ENCODE results near the gene SMC5. TPM values are rescaled to one million over a fixed set of nuclear protein-coding genes. Genes with fewer than 3 reads are reported as not detected.
A peak's percentile ranks its signal among the peaks of the same experiment; 100 is the strongest.
"Not testable (repeated sequence)": the region's sequence is repeated elsewhere in the genome, so short reads cannot be mapped to it uniquely, and the experiment has no call there.

SMC5 gene
- total RNA-seq, 4 donors from 2014 or later, result 20.2 to 86.1 (median 24.0) TPM

DNA sequence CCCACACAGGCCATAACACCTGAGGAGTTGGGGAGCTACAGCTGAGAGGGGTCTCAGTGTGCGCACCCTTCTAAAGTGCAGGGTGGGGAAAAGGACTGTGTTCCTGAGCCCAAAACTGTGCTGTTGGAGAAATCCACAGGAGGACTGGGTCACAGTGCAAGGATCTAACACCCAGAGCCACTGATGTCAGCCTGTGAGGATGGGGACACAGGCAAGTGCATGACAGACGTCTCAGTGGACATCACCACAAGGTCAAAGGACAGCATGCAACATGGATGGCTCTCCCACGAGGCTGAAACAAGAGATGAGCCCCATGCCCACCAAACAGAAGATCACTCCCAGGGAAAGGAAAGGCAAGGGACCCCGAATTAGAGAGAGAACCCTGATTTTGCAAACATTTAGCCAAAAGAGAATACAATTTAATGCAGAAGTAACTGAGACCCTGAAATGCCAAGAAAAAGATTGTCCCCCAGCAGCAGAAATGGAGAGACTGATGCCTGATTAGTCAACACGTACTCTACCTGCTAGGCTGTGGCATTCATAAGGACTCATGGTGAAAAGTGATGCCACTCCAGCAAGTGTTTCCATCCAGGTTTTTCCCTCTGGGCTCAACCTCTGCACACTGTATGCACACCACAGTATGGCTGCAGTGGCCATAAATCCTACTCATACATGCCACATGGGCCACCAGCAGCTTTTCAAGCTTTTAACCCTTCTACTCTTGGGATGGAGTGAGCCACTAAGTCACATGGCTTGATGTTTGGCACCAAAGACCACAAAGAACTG, 141.5 kb downstream of the SMC5 start:
- TF ChIP-seq POLR2AphosphoS5 (IDR thresholded peaks at IDR 0.05) (no peak), POLR2A (IDR thresholded peaks at IDR 0.05) (no peak), EP300 (IDR thresholded peaks at IDR 0.05; ENCODE audit: low read depth) (no peak)
- TF ChIP-seq, protein P1, sequence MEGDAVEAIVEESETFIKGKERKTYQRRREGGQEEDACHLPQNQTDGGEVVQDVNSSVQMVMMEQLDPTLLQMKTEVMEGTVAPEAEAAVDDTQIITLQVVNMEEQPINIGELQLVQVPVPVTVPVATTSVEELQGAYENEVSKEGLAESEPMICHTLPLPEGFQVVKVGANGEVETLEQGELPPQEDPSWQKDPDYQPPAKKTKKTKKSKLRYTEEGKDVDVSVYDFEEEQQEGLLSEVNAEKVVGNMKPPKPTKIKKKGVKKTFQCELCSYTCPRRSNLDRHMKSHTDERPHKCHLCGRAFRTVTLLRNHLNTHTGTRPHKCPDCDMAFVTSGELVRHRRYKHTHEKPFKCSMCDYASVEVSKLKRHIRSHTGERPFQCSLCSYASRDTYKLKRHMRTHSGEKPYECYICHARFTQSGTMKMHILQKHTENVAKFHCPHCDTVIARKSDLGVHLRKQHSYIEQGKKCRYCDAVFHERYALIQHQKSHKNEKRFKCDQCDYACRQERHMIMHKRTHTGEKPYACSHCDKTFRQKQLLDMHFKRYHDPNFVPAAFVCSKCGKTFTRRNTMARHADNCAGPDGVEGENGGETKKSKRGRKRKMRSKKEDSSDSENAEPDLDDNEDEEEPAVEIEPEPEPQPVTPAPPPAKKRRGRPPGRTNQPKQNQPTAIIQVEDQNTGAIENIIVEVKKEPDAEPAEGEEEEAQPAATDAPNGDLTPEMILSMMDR (IDR thresholded peaks at IDR 0.05), result no peak
- Histone ChIP-seq H3K4me3 (no peak overlapping the region), H3K9me3 (no peaks in the 10 kb centered on the region), H3K27ac (peak overlapping the region in 3 of 4 donors; percentile 13 to 70 (median 70)), H3K27me3 (no peaks in the 10 kb centered on the region), H3K36me3 (no peaks in the 10 kb centered on the region), H3K4me1 (peaks cover 48 to 97% (median 65%) of the 10 kb centered on the region in 4 donors)
- intact Hi-C loops (cut with DNase I; ENCODE audit: low total_unique reads) (no loop called here), in situ Hi-C loops (cut with MboI; ENCODE audit: low pct_ligation_motif_present in 1 of 4, low pct_unique_long_range_greater_than_20kb in 1 of 4, low sequenced_read_pairs in 3 of 4) (loop anchor here in 3 of 4 donors (10.0 kb wide), 3 partner anchors 55 to 195 kb away; no protein-coding TSS in a partner anchor)
- DNase-seq, result no peak
- 86 to 100% methylated on average over 2 to 5 of the region's 5 CpGs for WGBS, 2 donors (ENCODE audit: low coverage in 1 of 2)

DNA sequence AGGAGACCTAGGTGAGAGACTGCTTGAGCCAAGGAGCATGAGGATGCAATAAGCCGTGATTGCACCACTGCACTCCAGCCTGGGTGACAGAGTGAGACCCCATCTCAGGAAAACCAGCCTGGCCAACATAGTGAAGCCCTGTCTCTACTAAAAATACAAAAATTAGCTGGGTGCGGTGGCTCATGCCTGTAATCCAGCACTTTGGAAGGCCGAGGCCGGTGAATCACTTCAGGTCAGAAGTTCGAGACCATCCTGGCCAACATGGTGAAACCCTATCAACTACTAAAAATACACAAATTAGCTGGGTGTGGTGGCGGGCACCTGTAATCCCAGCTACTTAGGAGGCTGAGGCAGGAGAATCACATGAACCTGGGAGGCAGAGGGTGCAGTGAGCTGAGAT, 142.5 kb downstream of the SMC5 start:
- DNase-seq; H3K27me3 ChIP-seq; intact Hi-C loops (cut with DNase I; ENCODE audit: low total_unique reads); H3K9me3 ChIP-seq; H3K4me3 ChIP-seq; H3K36me3 ChIP-seq: not testable (repeated sequence)
- in situ Hi-C loops (cut with MboI; ENCODE audit: low pct_ligation_motif_present in 1 of 4, low pct_unique_long_range_greater_than_20kb in 1 of 4, low sequenced_read_pairs in 3 of 4), result loop anchor here in 3 of 4 donors (10.0 kb wide), 3 partner anchors 56 to 194 kb away; no protein-coding TSS in a partner anchor
- peak overlapping the region in 1 of 4 donors; percentile 82 for H3K27ac ChIP-seq
- peaks cover 57 to 98% (median 74%) of the 10 kb centered on the region in 4 donors for H3K4me1 ChIP-seq
- 99 to 100% methylated on average over 1 to 6 of the region's 6 CpGs for WGBS, 2 donors (ENCODE audit: low coverage in 1 of 2)

DNA sequence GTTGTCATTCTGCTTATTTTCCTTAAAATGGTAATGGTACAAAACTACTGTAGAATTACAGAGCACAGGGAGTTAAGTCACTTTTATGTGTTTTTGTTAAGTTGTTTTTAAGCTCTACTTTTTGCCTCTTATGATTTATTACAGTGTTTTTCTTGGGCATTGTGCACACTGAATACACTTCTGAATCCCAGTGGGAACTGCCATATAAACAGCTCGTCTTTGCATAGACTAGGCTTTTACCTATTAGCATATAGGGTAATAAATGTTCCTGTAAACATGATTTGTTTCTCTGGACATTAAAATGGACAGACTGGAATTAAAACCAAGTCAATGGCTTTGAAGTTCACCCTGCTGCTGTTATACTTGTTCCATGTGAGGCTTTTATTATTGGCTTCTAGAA, 143.4 kb downstream of the SMC5 start:
- Histone ChIP-seq H3K27me3 (no peaks in the 10 kb centered on the region), H3K27ac (peak overlapping the region in 3 of 4 donors; percentile 81 to 86 (median 82)), H3K9me3 (no peaks in the 10 kb centered on the region), H3K4me3 (no peak overlapping the region), H3K36me3 (no peaks in the 10 kb centered on the region), H3K4me1 (peaks cover 59 to 98% (median 79%) of the 10 kb centered on the region in 4 donors)
- in situ Hi-C loops (cut with MboI; ENCODE audit: low pct_ligation_motif_present in 1 of 4, low pct_unique_long_range_greater_than_20kb in 1 of 4, low sequenced_read_pairs in 3 of 4) (loop anchor here in 3 of 4 donors (10.0 kb wide), 3 partner anchors 57 to 193 kb away; no protein-coding TSS in a partner anchor), intact Hi-C loops (cut with DNase I; ENCODE audit: low total_unique reads) (no loop called here)
- DNase-seq, result no peak
- TF ChIP-seq POLR2A (IDR thresholded peaks at IDR 0.05), result no peak
- TF ChIP-seq, protein P1 (IDR thresholded peaks at IDR 0.05), result no peak
- TF ChIP-seq POLR2AphosphoS5 (IDR thresholded peaks at IDR 0.05), result peak in 1 of 3 donors; percentile 10
- WGBS, 2 donors (ENCODE audit: low coverage in 1 of 2), result 33 to 46% methylated on average over 1 of the region's 1 CpG

DNA sequence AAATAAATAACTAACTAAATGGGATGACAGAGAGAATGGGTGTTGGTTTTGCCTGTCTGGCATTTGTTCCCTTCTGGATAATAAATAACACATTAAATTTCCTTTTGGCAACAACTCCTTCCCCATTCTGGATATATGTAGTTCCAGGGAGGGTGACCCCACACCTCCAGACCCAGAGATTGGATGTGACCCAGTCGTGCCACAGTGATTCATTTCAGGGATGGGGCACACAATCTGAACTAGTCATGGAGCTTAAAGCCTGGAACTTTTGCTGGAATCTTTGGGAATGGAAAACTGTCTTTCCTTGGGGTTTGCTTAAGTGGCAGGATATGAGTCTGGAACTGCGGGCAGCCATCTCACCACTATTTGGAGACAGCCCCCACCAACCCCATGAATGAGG, 144.4 kb downstream of the SMC5 start:
- 29 to 83% methylated on average over 1 to 2 of the region's 2 CpGs for WGBS, 2 donors (ENCODE audit: low coverage in 1 of 2)
- TF ChIP-seq EP300 (IDR thresholded peaks at IDR 0.05; ENCODE audit: low read depth), result no peak
- TF ChIP-seq, protein P1 (IDR thresholded peaks at IDR 0.05), result no peak
- TF ChIP-seq POLR2AphosphoS5 (IDR thresholded peaks at IDR 0.05), result no peak
- no peak for TF ChIP-seq POLR2A (IDR thresholded peaks at IDR 0.05)
- H3K27ac ChIP-seq, result peak overlapping the region; percentile 81 to 86 (median 82)
- in situ Hi-C loops (cut with MboI; ENCODE audit: low pct_ligation_motif_present in 1 of 4, low pct_unique_long_range_greater_than_20kb in 1 of 4, low sequenced_read_pairs in 3 of 4), result loop anchor here in 3 of 4 donors (10.0 kb wide), 3 partner anchors 58 to 192 kb away; no protein-coding TSS in a partner anchor
- H3K36me3 ChIP-seq, result no peaks in the 10 kb centered on the region
- no peak for DNase-seq
- H3K4me3 ChIP-seq, result no peak overlapping the region
- H3K4me1 ChIP-seq, result peaks cover 59 to 98% (median 80%) of the 10 kb centered on the region in 4 donors
- no peaks in the 10 kb centered on the region for H3K27me3 ChIP-seq
- intact Hi-C loops (cut with DNase I; ENCODE audit: low total_unique reads), result no loop called here
- no peaks in the 10 kb centered on the region for H3K9me3 ChIP-seq

All from transverse colon (tissue), 4 donors.